COLO829 (cell line): Measurements from ENCODE around the gene OR7G3.

Experiments
- DNase-seq: peaks from one replicate; pipeline ENCODE4 v3.0.0; 2012; ENCODE audit warnings: low spot score

Gene OR7G3

GRCh38 chr19:9126900-9127405 is at the start of gene OR7G3:
Gene OR7G3 (minus strand): TSS chr19:9126950. CDS start chr19:9126950, 0 bp downstream.
- no peak for DNase-seq

- no peak for DNase-seq
These were observed 48.6 kb upstream of the OR7G3 start for GRCh38 chr19:9175326-9175725.

GRCh38 chr19:9171393-9171991 is 44.7 kb upstream of the OR7G3 start:
- DNase-seq = no peak

GRCh38 chr19:9166846-9167245 is 40.1 kb upstream of the OR7G3 start:
- DNase-seq = no peak

- DNase-seq = no peak
These were observed 38.5 kb upstream of the OR7G3 start for GRCh38 chr19:9165261-9165660.

- no peak for DNase-seq
These were observed 34.7 kb upstream of the OR7G3 start for GRCh38 chr19:9161427-9161826.

GRCh38 chr19:9159891-9160290 is 33.1 kb upstream of the OR7G3 start:
- no peak for DNase-seq

GRCh38 chr19:9156304-9156703 is 29.6 kb upstream of the OR7G3 start:
- DNase-seq = no peak

- DNase-seq = no peak
These were observed 28.8 kb upstream of the OR7G3 start for GRCh38 chr19:9155591-9155990.

- DNase-seq = no peak
These were observed 24.6 kb upstream of the OR7G3 start for GRCh38 chr19:9151367-9151766.

- no peak for DNase-seq
These were observed 23.9 kb upstream of the OR7G3 start for GRCh38 chr19:9150650-9151049.

- no peak for DNase-seq
These were observed 23.2 kb upstream of the OR7G3 start for GRCh38 chr19:9149997-9150396.

- no peak for DNase-seq
These were observed 21.9 kb upstream of the OR7G3 start for GRCh38 chr19:9148697-9149096.

GRCh38 chr19:9146882-9147281 is 20.1 kb upstream of the OR7G3 start:
- no peak for DNase-seq

GRCh38 chr19:9144920-9145319 is 18.2 kb upstream of the OR7G3 start:
- DNase-seq = no peak

GRCh38 chr19:9140159-9140874 is 13.6 kb upstream of the OR7G3 start, which contains the start of gene ZNF317:
Gene ZNF317 (plus strand): TSS chr19:9140397. CDS start chr19:9156017, 15,620 bp downstream.
- peak; percentile 90 for DNase-seq

GRCh38 chr19:9139609-9140158 is 12.9 kb upstream of the OR7G3 start:
- no peak for DNase-seq

- no peak for DNase-seq
These were observed 5.7 kb upstream of the OR7G3 start for GRCh38 chr19:9132422-9132821.

GRCh38 chr19:9130965-9131364 is 4.2 kb upstream of the OR7G3 start:
- DNase-seq = no peak

GRCh38 chr19:9128171-9128570 is 1.4 kb upstream of the OR7G3 start:
- no peak for DNase-seq

- no peak for DNase-seq
These were observed 10.2 kb downstream of the OR7G3 start for GRCh38 chr19:9116547-9116946.

- DNase-seq = no peak
These were observed 11.4 kb downstream of the OR7G3 start, which contains the start of gene OR7G1 for GRCh38 chr19:9115307-9115813. Gene OR7G1 (minus strand): TSS chr19:9115763. CDS start chr19:9115763, 0 bp downstream.

GRCh38 chr19:9109959-9110358 is 16.8 kb downstream of the OR7G3 start:
- no peak for DNase-seq
